ENCODE results near the gene ANKFY1. TPM values are rescaled to one million over a fixed set of nuclear protein-coding genes. Genes with fewer than 3 reads are reported as not detected.
A peak's percentile ranks its signal among the peaks of the same experiment; 100 is the strongest.

The ANKFY1 gene
- total RNA-seq, 6 experiments from 2014 or later: 21.3 to 34.9 (median 29.5) TPM

- Histone ChIP-seq H3K36me3 (peaks cover 0 to 41% (median 9%) of the 10 kb centered on the region in 4 donors), H3K27ac (no peak overlapping the region)
- 53% methylated on average over 5 of the region's 6 CpGs for WGBS (ENCODE audit: insufficient coverage, low coverage, low lambda C conversion rate, missing lambda C conversion rate)
Measured at GRCh38 chr17:4204710-4205173, 59.0 kb downstream of the ANKFY1 start.

GRCh38 chr17:4204190-4204589 lies 59.6 kb downstream of the ANKFY1 start:
- ATAC-seq (no peak), DNase-seq (no peak)
- no peaks in the 10 kb centered on the region for H3K27me3 ChIP-seq
- 80% methylated on average over 6 of the region's 6 CpGs for WGBS (ENCODE audit: insufficient coverage, low coverage, low lambda C conversion rate, missing lambda C conversion rate)
- TF ChIP-seq POLR2A (IDR thresholded peaks at IDR 0.05): no peak
- TF ChIP-seq CTCF (IDR thresholded peaks at IDR 0.05): no peak
- H3K9me3 ChIP-seq: no peaks in the 10 kb centered on the region
- no peak overlapping the region for H3K27ac ChIP-seq
- H3K4me3 ChIP-seq: no peak overlapping the region
- H3K36me3 ChIP-seq: peaks cover 0 to 41% (median 9%) of the 10 kb centered on the region in 4 donors
- intact Hi-C loops (cut with DNase I): no loop called here
- peaks cover 0 to 4% (median 2%) of the 10 kb centered on the region in 4 donors for H3K4me1 ChIP-seq

More at GRCh38 chr17:4204710-4205173, 59.0 kb downstream of the ANKFY1 start:
- DNase-seq (no peak), ATAC-seq (no peak)
- H3K4me1 ChIP-seq: peaks cover 0 to 7% (median 3%) of the 10 kb centered on the region in 4 donors
- H3K27me3 ChIP-seq: no peaks in the 10 kb centered on the region
- intact Hi-C loops (cut with DNase I): no loop called here
- no peaks in the 10 kb centered on the region for H3K9me3 ChIP-seq
- TF ChIP-seq CTCF (IDR thresholded peaks at IDR 0.05) (no peak), POLR2A (IDR thresholded peaks at IDR 0.05) (no peak)
- H3K4me3 ChIP-seq: no peak overlapping the region

DNA sequence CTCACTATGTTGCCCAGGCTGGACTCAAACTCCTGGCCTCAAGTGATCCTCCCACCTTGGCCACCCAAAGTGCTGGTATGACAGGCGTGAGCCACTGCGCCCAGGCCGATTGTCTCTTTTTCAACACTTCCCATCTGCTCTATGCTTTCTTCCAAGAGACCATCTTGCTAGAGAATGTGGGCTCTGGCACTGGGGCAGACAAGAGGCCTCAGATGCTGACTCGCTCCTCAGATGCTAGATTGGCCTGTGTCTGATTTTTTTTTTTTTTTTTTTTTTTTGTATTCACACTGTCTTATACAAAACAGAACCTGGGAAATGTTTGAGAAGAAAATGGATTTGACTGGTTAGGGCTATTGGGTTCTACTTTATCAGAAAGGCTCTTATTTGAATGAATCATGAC lies 62.6 kb downstream of the ANKFY1 start:
- Histone ChIP-seq H3K27ac (no peak overlapping the region), H3K27me3 (no peaks in the 10 kb centered on the region), H3K4me3 (no peak overlapping the region), H3K9me3 (no peaks in the 10 kb centered on the region), H3K36me3 (peaks cover 0 to 30% (median 4%) of the 10 kb centered on the region in 4 donors), H3K4me1 (no peaks in the 10 kb centered on the region)
- no peak for TF ChIP-seq CTCF (IDR thresholded peaks at IDR 0.05)
- TF ChIP-seq POLR2A (IDR thresholded peaks at IDR 0.05): no peak
- intact Hi-C loops (cut with DNase I): no loop called here
- DNase-seq (no peak), ATAC-seq (no peak)
- WGBS (ENCODE audit: insufficient coverage, low coverage, low lambda C conversion rate, missing lambda C conversion rate): 95% methylated on average over 4 of the region's 4 CpGs

DNA sequence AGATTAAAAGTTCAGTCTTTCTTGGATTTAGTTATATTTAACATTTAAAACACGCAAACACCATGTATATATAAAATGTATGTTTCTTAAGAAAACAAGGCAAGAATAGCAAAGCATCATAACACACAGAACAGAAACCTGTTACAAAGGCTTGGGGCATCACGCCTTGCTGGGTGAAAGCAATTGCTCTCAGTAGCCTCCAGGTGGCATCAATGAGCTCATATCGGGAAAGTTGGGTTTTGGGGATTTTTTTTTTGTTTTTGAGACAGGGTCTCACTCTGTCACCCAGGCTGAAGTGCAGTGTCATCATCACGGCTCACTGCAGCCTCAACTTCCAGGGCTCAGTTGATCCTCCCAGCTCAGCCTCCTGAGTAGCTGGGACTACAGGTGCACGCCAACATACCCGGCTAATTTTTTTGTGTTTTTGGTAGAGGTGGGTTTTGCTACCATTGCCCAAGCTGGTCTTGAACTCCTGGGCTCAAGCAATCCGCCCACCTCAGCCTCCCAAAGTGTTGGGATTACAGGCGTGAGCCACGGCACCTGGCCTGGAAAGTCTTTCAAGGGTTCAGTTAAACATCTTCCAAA lies 63.9 kb downstream of the ANKFY1 start:
- ATAC-seq: peak; percentile 64 to 72 (median 70)
- no peaks in the 10 kb centered on the region for H3K27me3 ChIP-seq
- H3K36me3 ChIP-seq: peaks cover 0 to 27% (median 4%) of the 10 kb centered on the region in 4 donors
- no peak overlapping the region for H3K27ac ChIP-seq
- no peak overlapping the region for H3K4me3 ChIP-seq
- H3K4me1 ChIP-seq: no peaks in the 10 kb centered on the region
- no peaks in the 10 kb centered on the region for H3K9me3 ChIP-seq
- TF ChIP-seq CTCF (IDR thresholded peaks at IDR 0.05): peak; percentile 55 to 80 (median 67)
- no peak for TF ChIP-seq POLR2A (IDR thresholded peaks at IDR 0.05)
- WGBS (ENCODE audit: insufficient coverage, low coverage, low lambda C conversion rate, missing lambda C conversion rate): 49% methylated on average over 9 of the region's 9 CpGs
- DNase-seq: no peak
- intact Hi-C loops (cut with DNase I): no loop called here
